ENCODE data around the gene EPHA6. TPM values are rescaled to one million over a fixed set of nuclear protein-coding genes. Genes with fewer than 3 reads are reported as not detected.

EPHA6 gene
- total and polyA plus RNA-seq, 8 donors = 0.23 to 0.79 (median 0.41) TPM

GRCh38 chr3:97066531-97066930, 252.1 kb downstream of the EPHA6 start:
- no peak for TF ChIP-seq CTCF (IDR thresholded peaks at IDR 0.05)
- Histone ChIP-seq H3K27ac (no peak overlapping the region), H3K9me3 (peaks cover 0 to 18% of the 10 kb centered on the region in 2 donors), H3K4me1 (no peaks in the 10 kb centered on the region), H3K36me3 (no peaks in the 10 kb centered on the region), H3K4me3 (no peak overlapping the region), H3K27me3 (no peaks in the 10 kb centered on the region)
- ATAC-seq = no peak
- no peak for DNase-seq
- intact Hi-C loops (cut with DNase I) = no loop called here

- ATAC-seq (no peak), DNase-seq (no peak)
- TF ChIP-seq CTCF (IDR thresholded peaks at IDR 0.05) = no peak
- Histone ChIP-seq H3K27me3 (no peaks in the 10 kb centered on the region), H3K4me1 (no peaks in the 10 kb centered on the region), H3K27ac (no peak overlapping the region), H3K4me3 (no peak overlapping the region), H3K36me3 (no peaks in the 10 kb centered on the region), H3K9me3 (no peaks in the 10 kb centered on the region)
- intact Hi-C loops (cut with DNase I) = no loop called here
Observed at GRCh38 chr3:97070302-97070701, 255.9 kb downstream of the EPHA6 start.

GRCh38 chr3:97074546-97074945, 260.2 kb downstream of the EPHA6 start:
- Histone ChIP-seq H3K27ac (no peak overlapping the region), H3K36me3 (no peaks in the 10 kb centered on the region), H3K4me1 (no peaks in the 10 kb centered on the region), H3K27me3 (no peaks in the 10 kb centered on the region), H3K9me3 (peaks cover 0 to 3% of the 10 kb centered on the region in 2 donors), H3K4me3 (no peak overlapping the region)
- DNase-seq (no peak), ATAC-seq (no peak)
- TF ChIP-seq CTCF (IDR thresholded peaks at IDR 0.05) = no peak
- intact Hi-C loops (cut with DNase I) = no loop called here

- intact Hi-C loops (cut with DNase I) = no loop called here
- no peaks in the 10 kb centered on the region for H3K36me3 ChIP-seq
- ATAC-seq = no peak
- no peaks in the 10 kb centered on the region for H3K4me1 ChIP-seq
- no peak for DNase-seq
- TF ChIP-seq CTCF (IDR thresholded peaks at IDR 0.05) = no peak
- no peak overlapping the region for H3K27ac ChIP-seq
- no peaks in the 10 kb centered on the region for H3K27me3 ChIP-seq
- H3K4me3 ChIP-seq = no peak overlapping the region
- H3K9me3 ChIP-seq = peaks cover 0 to 3% of the 10 kb centered on the region in 2 donors
Observed at GRCh38 chr3:97076673-97077072, 262.3 kb downstream of the EPHA6 start.

- no peak for ATAC-seq
- intact Hi-C loops (cut with DNase I) = no loop called here
- TF ChIP-seq CTCF (IDR thresholded peaks at IDR 0.05) = no peak
- H3K9me3 ChIP-seq = peaks cover 0 to 2% of the 10 kb centered on the region in 2 donors
- H3K36me3 ChIP-seq = no peaks in the 10 kb centered on the region
- no peak overlapping the region for H3K4me3 ChIP-seq
- no peak overlapping the region for H3K27ac ChIP-seq
- H3K4me1 ChIP-seq = no peaks in the 10 kb centered on the region
- no peaks in the 10 kb centered on the region for H3K27me3 ChIP-seq
- no peak for DNase-seq
Observed at GRCh38 chr3:97089621-97090020, 275.2 kb downstream of the EPHA6 start.
